H1 (cell line): ENCODE data around the gene ELMO1. TPM values are rescaled to one million over a fixed set of nuclear protein-coding genes. Genes with fewer than 3 reads are reported as not detected.

Source experiments
- TEAD4 ChIP-seq: IDR thresholded peaks from 2 replicates; pipeline ENCODE4 v1.6.1; 2012; ENCODE audit warnings: low read depth, low read length, inconsistent platforms, mixed read lengths
- polyA plus RNA-seq, 7 experiments: library from polyadenylated mRNA; depleted of rRNA in 3 of 7; stranded (reverse) in 5 of 7; unstranded in 2 of 7; fragments of >200 nt in 5 of 7; fragments of 200-250 nt in 2 of 7; gene quantifications; 1 replicate in 5 of 7; 2 replicates in 1 of 7; 4 replicates in 1 of 7; pipeline versions ENCODE4 v1.2.1 to v1.2.3, GENCODE V29; 2011 to 2013; ENCODE audit warnings: missing spikeins in 2 of 7, mixed read lengths in 2 of 7
- total RNA-seq: library from RNA; stranded (reverse); fragmentation: NEBNext Ultra II Directional; extraction: Animal tissue kit (Norgen Biotek cat#: 25700); gene quantifications from 2 replicates; pipeline ENCODE4 v1.2.1, GENCODE V29; 2021
- TF ChIP-seq, protein P1 (sequence below), 3 experiments: IDR thresholded peaks; 1 replicate in 2 of 3; 2 replicates in 1 of 3; pipeline versions ENCODE4 v1.5.1 to v1.6.1; 2011; ENCODE audit warnings: low read length in 3 of 3, mild to moderate bottlenecking in 3 of 3, inconsistent platforms in 2 of 3, low read depth in 1 of 3, moderate library complexity in 1 of 3; ENCODE audit not compliant: insufficient read depth in 1 of 3; ENCODE audit errors: control extremely low read depth in 1 of 3

ELMO1 gene
- total and polyA plus RNA-seq, 2 of the 8 experiments (the other 6 are each of a cell fraction or from before 2014, with no cell fraction given): 18.4 to 21.0 TPM

DNA sequence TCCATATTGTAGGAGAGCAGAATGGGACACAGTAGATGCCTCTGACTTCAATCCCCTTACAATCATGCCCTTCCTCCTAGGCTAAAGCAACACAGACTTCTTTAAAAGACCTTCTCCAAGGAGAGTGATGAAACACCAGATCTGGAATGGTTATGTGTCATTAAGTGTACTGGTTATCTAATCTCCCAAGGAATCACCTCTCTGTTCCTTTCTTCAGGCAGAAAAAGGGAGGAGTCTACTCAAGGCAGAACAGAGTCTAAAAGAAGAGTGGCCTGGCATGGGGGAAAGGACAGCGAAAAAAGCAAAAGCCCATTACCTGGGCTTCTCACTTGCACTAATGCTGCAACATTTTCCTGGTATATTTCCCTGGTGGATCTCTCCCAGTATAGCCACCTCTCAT is 2.9 kb downstream of the ELMO1 start (continued):
- TF ChIP-seq, protein P1, sequence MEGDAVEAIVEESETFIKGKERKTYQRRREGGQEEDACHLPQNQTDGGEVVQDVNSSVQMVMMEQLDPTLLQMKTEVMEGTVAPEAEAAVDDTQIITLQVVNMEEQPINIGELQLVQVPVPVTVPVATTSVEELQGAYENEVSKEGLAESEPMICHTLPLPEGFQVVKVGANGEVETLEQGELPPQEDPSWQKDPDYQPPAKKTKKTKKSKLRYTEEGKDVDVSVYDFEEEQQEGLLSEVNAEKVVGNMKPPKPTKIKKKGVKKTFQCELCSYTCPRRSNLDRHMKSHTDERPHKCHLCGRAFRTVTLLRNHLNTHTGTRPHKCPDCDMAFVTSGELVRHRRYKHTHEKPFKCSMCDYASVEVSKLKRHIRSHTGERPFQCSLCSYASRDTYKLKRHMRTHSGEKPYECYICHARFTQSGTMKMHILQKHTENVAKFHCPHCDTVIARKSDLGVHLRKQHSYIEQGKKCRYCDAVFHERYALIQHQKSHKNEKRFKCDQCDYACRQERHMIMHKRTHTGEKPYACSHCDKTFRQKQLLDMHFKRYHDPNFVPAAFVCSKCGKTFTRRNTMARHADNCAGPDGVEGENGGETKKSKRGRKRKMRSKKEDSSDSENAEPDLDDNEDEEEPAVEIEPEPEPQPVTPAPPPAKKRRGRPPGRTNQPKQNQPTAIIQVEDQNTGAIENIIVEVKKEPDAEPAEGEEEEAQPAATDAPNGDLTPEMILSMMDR (IDR thresholded peaks at IDR 0.05; ENCODE audit: control extremely low read depth in 1 of 3, insufficient read depth in 1 of 3, low read depth in 1 of 3, low read length in 3 of 3): no peak
- TF ChIP-seq TEAD4: no peak
